Ammon's horn (tissue), 1 donor: Measurements from ENCODE around the gene E2F2.

ENCODE experiments used
- DNase-seq: peaks from one replicate; pipeline ENCODE4 v3.0.0-alpha.2; 2016; ENCODE audit warnings: low spot score

The E2F2 gene

GRCh38 chr1:23483321-23484252 lies 47.4 kb downstream of the E2F2 start, which contains the start of gene ASAP3:
Gene ASAP3, minus strand, starts transcription at chr1:23484179. Its CDS starts 46 bp downstream, at chr1:23484133.
- DNase-seq, result peak; percentile 34

- DNase-seq, result no peak
Observed at GRCh38 chr1:23481904-23482303, 49.1 kb downstream of the E2F2 start.

- no peak for DNase-seq
Observed at GRCh38 chr1:23481026-23481597, 49.9 kb downstream of the E2F2 start.

- no peak for DNase-seq
Observed at GRCh38 chr1:23480187-23481025, 50.6 kb downstream of the E2F2 start.

- DNase-seq, result no peak
Observed at GRCh38 chr1:23479666-23479941, 51.4 kb downstream of the E2F2 start.

- DNase-seq, result peak; percentile 39
Observed at GRCh38 chr1:23478896-23479665, 52.0 kb downstream of the E2F2 start.

GRCh38 chr1:23477359-23478144 lies 53.5 kb downstream of the E2F2 start:
- no peak for DNase-seq

- DNase-seq, result no peak
Observed at GRCh38 chr1:23475641-23476040, 55.4 kb downstream of the E2F2 start.

GRCh38 chr1:23475134-23475628 lies 55.9 kb downstream of the E2F2 start:
- peak; percentile 69 for DNase-seq

GRCh38 chr1:23473037-23473800 lies 57.8 kb downstream of the E2F2 start:
- DNase-seq, result no peak

- DNase-seq, result no peak
Observed at GRCh38 chr1:23472351-23473036, 58.5 kb downstream of the E2F2 start.

GRCh38 chr1:23471473-23472075 lies 59.5 kb downstream of the E2F2 start:
- DNase-seq, result no peak

- peak; percentile 14 for DNase-seq
Observed at GRCh38 chr1:23470282-23471070, 60.6 kb downstream of the E2F2 start.

GRCh38 chr1:23469372-23469982 lies 61.6 kb downstream of the E2F2 start:
- no peak for DNase-seq

GRCh38 chr1:23466423-23466989 lies 64.5 kb downstream of the E2F2 start:
- peak; percentile 91 for DNase-seq

GRCh38 chr1:23463286-23463685 lies 67.7 kb downstream of the E2F2 start:
- no peak for DNase-seq

GRCh38 chr1:23462766-23463165 lies 68.3 kb downstream of the E2F2 start:
- no peak for DNase-seq
